ENCODE measurements around the gene RNU5D-1.
A peak's percentile ranks its signal among the peaks of the same experiment; 100 is the strongest.

- TF ChIP-seq MAX (IDR thresholded peaks at IDR 0.05; ENCODE audit: low read depth, low read length) = peak; percentile 56
- no peak for TF ChIP-seq CTCF (IDR thresholded peaks at IDR 0.05; ENCODE audit: low read depth, low read length)
- TF ChIP-seq POLR2A (IDR thresholded peaks at IDR 0.05; ENCODE audit: extremely low read depth, insufficient read length) = peak; percentile 55
- TF ChIP-seq MYC (IDR thresholded peaks at IDR 0.05; ENCODE audit: low read depth, low read length) = peak; percentile 63; the same call in 1 of the 2 replicates
These were observed 7.3 kb downstream of the RNU5D-1 start for GRCh38 chr1:44723496-44724295.

Measured in NB4 (cell line).